GM18951 (cell line): ENCODE data around the gene TMEM229A.
"Not testable (repeated sequence)": the region's sequence is repeated elsewhere in the genome, so short reads cannot be mapped to it uniquely, and the experiment has no call there.

Experiments
- POLR2A ChIP-seq: IDR thresholded peaks from 4 replicates; pipeline ENCODE4 v1.6.1; 2011; ENCODE audit warnings: mild to moderate bottlenecking; ENCODE audit not compliant: insufficient read length, insufficient read depth; ENCODE audit errors: extremely low read depth
- in situ Hi-C: fragments of 300-500 bp; cut with MboI; formaldehyde crosslinking; loops from one replicate; pipeline ENCODE4 v1.12.0; 2022; ENCODE audit warnings: low sequenced_read_pairs, mixed read lengths, inconsistent platforms; ENCODE audit not compliant: unreplicated experiment

The TMEM229A gene

GRCh38 chr7:124022551-124022950 lies 10.3 kb downstream of the TMEM229A start:
- TF ChIP-seq POLR2A: no peak
- in situ Hi-C loops: no loop called here

DNA sequence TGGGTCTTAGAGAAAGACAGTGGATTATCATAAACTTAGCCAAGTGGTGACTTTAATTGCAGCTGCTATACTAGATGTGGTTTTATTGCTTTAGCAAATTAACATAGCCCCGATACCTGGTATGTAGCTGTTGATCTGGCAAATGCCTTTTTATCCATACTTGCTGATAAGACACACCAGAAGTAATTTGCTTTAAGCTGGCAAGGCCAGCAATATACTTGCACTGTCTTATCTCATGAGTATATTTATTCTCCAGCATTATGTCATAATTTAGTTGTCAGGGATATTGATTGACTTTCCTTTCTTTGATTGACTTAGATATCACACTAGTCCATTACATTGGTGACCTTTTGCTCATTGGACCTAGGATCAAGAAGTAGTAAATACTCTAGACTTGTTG lies 12.8 kb downstream of the TMEM229A start:
- in situ Hi-C loops: no loop called here
- TF ChIP-seq POLR2A: no peak

GRCh38 chr7:124013306-124013705 lies 19.6 kb downstream of the TMEM229A start:
- in situ Hi-C loops: no loop called here

GRCh38 chr7:124012864-124013263 lies 20.0 kb downstream of the TMEM229A start:
- in situ Hi-C loops: no loop called here
- no peak for TF ChIP-seq POLR2A

More at GRCh38 chr7:124013306-124013705, 19.6 kb downstream of the TMEM229A start:
- no peak for TF ChIP-seq POLR2A

DNA sequence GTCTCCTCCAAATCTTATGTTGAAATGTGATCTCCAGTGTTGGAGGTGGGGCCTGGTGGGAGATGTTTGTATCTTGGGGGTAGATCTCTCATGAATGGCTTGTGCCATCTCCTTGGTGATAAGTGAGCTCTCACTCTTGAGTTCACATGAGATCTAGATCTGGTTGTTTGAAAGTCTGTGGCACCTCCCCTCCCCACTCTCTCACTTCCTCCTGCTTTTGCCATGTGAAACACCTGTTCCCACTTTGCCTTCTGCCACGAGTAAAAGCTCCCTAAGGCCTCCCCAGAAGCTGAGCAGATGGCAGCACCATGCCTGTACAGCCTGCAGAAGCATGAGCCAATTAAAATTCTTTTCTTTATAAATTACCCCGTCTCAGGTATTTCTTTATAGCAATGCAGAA lies 23.5 kb downstream of the TMEM229A start:
- TF ChIP-seq POLR2A: no peak

DNA sequence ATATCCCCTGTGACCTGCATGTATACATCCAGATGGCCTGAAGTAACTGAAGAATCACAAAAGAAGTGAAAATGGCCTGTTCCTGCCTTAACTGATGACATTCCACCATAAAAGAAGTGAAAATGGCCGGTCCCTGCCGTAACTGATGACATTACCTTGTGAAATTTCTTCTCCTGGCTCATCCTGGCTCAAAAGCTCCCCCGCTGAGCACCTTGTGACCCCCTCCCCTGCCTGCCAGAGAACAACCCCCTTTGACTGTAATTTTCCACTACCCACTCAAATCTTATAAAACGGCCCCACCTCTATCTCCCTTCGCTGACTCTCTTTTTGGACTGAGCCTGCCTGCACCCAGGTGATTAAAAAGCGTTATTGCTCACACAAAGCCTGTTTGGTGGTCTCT lies 24.6 kb downstream of the TMEM229A start:
- in situ Hi-C loops: not testable (repeated sequence)

More for the DNA sequence above, 23.5 kb downstream of the TMEM229A start:
- in situ Hi-C loops: no loop called here

DNA sequence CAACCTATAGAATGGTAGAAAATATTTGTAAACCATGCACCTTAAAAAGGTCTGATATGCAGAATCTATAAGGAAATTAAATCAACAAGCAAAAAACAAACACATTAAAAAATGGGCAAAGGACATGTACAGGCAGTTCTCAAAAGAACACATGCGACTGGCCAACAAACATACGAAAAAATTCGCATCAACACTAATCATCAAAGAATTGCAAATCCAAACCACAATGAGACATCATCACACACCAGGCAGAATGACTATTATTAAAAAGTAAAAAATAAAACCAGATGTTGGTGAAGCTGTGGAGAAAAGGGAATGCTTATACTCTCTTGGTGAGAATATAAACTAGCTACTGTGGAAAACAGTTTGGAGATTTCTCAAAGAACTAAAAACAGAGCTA lies 33.2 kb downstream of the TMEM229A start:
- TF ChIP-seq POLR2A: no peak
- in situ Hi-C loops: no loop called here

DNA sequence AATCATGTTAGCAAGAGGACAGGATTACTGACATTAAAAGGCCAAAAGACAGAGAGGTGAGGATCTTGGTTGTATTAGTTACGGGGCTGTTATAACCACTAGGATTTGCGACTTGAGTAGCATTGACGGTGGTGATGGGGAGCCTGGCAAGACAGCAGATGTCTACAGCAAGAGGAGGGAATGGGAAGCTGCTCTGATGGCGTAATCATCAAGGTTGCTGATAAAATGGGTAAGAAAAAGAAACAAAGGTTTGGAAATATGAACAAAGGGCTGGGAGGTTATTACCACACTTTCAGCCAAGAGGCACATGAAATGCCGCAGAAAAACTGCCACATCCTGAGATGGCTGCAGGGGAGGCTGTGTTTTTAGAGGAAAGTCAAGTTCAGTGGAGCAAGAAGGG lies 33.9 kb downstream of the TMEM229A start:
- in situ Hi-C loops: no loop called here
- TF ChIP-seq POLR2A: no peak

GRCh38 chr7:123996327-123996625 lies 36.6 kb downstream of the TMEM229A start:
- in situ Hi-C loops: no loop called here
- no peak for TF ChIP-seq POLR2A

- in situ Hi-C loops: no loop called here
- no peak for TF ChIP-seq POLR2A
Measured at GRCh38 chr7:123995617-123996326, 37.1 kb downstream of the TMEM229A start.

GRCh38 chr7:123994449-123994848 lies 38.4 kb downstream of the TMEM229A start:
- in situ Hi-C loops: no loop called here
- no peak for TF ChIP-seq POLR2A

DNA sequence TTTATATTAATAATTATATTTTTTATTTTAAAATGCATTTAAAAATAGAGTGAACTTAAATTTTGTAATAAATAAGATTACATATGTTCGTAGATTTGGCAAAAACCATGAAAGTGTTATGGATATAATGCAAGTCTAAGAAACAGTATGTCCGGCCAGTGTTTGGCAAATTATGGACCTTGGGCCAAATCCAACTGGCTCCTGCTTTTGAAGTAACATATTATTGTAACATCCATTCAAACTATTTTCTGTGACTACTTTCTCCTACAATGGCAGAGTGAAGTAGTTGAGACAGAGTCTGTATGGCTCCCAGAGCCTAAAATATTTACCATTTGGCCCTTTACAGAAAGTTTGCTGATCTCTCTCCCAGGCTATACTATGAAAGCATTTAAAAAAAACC lies 38.9 kb downstream of the TMEM229A start:
- in situ Hi-C loops: no loop called here

DNA sequence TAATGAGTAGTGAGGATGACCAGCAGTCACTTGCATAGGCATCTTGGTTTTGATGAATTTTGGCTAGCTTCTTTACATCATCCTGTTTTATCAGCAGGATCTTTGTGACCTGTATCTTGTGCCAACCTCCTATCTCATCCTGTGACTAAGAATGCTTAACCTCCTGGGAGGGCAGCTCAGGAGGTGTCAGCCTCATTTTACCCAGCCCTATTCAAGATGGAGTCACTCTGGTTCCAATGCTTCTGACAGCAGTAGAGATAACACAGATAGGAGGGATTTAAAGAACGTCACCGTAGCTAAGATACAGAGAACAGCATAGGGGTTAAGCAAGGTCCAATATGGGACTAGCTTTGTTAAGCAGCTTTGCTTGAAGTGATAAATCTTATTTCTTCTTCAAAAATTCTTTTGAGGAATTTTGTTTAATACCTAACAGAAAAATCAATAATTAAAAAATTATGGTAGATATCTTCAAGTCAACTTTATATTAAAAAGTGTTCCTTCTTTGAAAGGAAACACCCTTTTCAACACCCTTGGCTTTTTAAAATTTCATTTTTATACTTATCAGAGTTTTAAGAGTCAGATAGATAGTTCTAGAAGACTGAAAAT lies 39.9 kb downstream of the TMEM229A start:
- in situ Hi-C loops: no loop called here
- no peak for TF ChIP-seq POLR2A

More for the DNA sequence above, 38.9 kb downstream of the TMEM229A start:
- TF ChIP-seq POLR2A: no peak

DNA sequence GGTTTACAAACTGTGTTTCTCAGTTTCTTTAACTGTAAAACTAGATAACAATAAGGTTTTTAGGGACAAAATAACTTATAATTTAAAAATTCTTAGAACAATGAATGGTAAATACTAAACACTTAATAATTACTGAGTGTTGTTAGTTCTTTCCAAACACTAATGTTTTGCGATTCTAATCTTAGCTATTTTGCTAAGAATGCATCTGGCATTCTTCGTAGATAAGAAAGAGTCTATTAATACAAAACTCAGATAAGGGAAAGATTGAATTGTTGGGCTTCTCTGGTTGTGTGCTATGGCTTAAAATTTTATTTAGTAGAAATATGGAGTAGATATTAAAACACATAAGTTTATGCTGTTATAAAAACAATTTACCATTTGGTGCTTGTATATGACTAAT lies 45.4 kb downstream of the TMEM229A start:
- no peak for TF ChIP-seq POLR2A
- in situ Hi-C loops: no loop called here
